Fibroblast of lung (primary cell): ENCODE data around the gene SEMA4B. TPM values are rescaled to one million over a fixed set of nuclear protein-coding genes. Genes with fewer than 3 reads are reported as not detected.

Source experiments
- DNase-seq, 2 donors: peaks; one replicate each; pipeline versions ENCODE4 v3.0.0 to v3.0.0-alpha.2; 2010; ENCODE audit warnings: low read depth in 2 of 2
- H2AFZ ChIP-seq: 2 replicates; pipeline ENCODE4 v1.5.1; 2012; ENCODE audit warnings: low read length, control low read depth, inconsistent platforms
- H3K27ac ChIP-seq: 2 replicates; pipeline ENCODE4 v1.5.1; 2011; ENCODE audit warnings: low read length, control low read depth; ENCODE audit not compliant: insufficient read depth
- H3K27me3 ChIP-seq: 2 replicates; pipeline ENCODE4 v1.5.1; 2011; ENCODE audit warnings: mild to moderate bottlenecking, low read length; ENCODE audit not compliant: control insufficient read depth, insufficient read depth
- H3K36me3 ChIP-seq: 2 replicates; pipeline ENCODE4 v1.5.1; 2011; ENCODE audit warnings: low read length; ENCODE audit not compliant: control insufficient read depth, insufficient read depth
- H3K4me1 ChIP-seq: 2 replicates; pipeline ENCODE4 v1.5.1; 2011; ENCODE audit warnings: low read length; ENCODE audit not compliant: control insufficient read depth, insufficient read depth; ENCODE audit errors: extremely low read depth
- H3K4me2 ChIP-seq: 2 replicates; pipeline ENCODE4 v1.5.1; 2011; ENCODE audit warnings: low read length, control low read depth; ENCODE audit not compliant: insufficient read depth; ENCODE audit errors: extremely low read depth
- H3K4me3 ChIP-seq, 4 experiments: fragments of 200-600 bp in 1 of 4; sonication (generic) in 1 of 4; replicated peaks in 1 of 4; 2 replicates each; pipeline ENCODE4 v1.5.1; 2011 to 2016; ENCODE audit warnings: low read length in 4 of 4, low read depth in 3 of 4, mild to moderate bottlenecking in 3 of 4, control low read depth in 2 of 4, inconsistent platforms in 1 of 4, mixed read lengths in 1 of 4; ENCODE audit not compliant: insufficient read depth in 1 of 4; ENCODE audit errors: control extremely low read depth in 1 of 4
- H3K79me2 ChIP-seq: 2 replicates; pipeline ENCODE4 v1.5.1; 2012; ENCODE audit warnings: mild to moderate bottlenecking, low read length, inconsistent platforms; ENCODE audit not compliant: control insufficient read depth, insufficient read depth
- H3K9ac ChIP-seq: 2 replicates; pipeline ENCODE4 v1.5.1; 2011; ENCODE audit warnings: mild to moderate bottlenecking, low read length, control low read depth; ENCODE audit not compliant: insufficient read depth
- H3K9me3 ChIP-seq: 2 replicates; pipeline ENCODE4 v1.5.1; 2012; ENCODE audit warnings: low read depth, low read length; ENCODE audit not compliant: control insufficient read depth, insufficient read depth
- H4K20me1 ChIP-seq: 2 replicates; pipeline ENCODE4 v1.5.1; 2011; ENCODE audit warnings: low read length; ENCODE audit not compliant: control insufficient read depth, insufficient read depth; ENCODE audit errors: extremely low read depth
- EZH2 ChIP-seq: IDR thresholded peaks from 2 replicates; pipeline ENCODE4 v1.5.1; 2012; ENCODE audit warnings: low read length, control low read depth, mild to moderate bottlenecking; ENCODE audit errors: missing control alignments
- polyA plus RNA-seq, 2 donors: library from polyadenylated mRNA; depleted of rRNA in 1 of 2; stranded (reverse) in 1 of 2; unstranded in 1 of 2; fragments of >200 nt; gene quantifications; 2 replicates each; pipeline ENCODE4 v1.2.1, GENCODE V29; 2011 to 2012; ENCODE audit warnings: missing spikeins in 1 of 2
- total RNA-seq: library from RNA; depleted of rRNA; stranded (reverse); fragments of >200 nt; gene quantifications from 2 replicates; pipeline ENCODE4 v1.2.1, GENCODE V29; 2014
- TF ChIP-seq, protein P1 (sequence below), 2 donors: IDR thresholded peaks in 1 of 2; conservative IDR thresholded peaks in 1 of 2; 1 replicate in 1 of 2; 2 replicates in 1 of 2; pipeline ENCODE4 v1.5.1; 2011 to 2012; ENCODE audit warnings: low read length in 2 of 2, control low read depth in 1 of 2, inconsistent platforms in 1 of 2, low read depth in 1 of 2, mild to moderate bottlenecking in 1 of 2

The SEMA4B gene
- total and polyA plus RNA-seq, 2 donors (not counting 1 experiment from before 2014, with no cell fraction given), result 12.8 to 30.4 TPM

DNA sequence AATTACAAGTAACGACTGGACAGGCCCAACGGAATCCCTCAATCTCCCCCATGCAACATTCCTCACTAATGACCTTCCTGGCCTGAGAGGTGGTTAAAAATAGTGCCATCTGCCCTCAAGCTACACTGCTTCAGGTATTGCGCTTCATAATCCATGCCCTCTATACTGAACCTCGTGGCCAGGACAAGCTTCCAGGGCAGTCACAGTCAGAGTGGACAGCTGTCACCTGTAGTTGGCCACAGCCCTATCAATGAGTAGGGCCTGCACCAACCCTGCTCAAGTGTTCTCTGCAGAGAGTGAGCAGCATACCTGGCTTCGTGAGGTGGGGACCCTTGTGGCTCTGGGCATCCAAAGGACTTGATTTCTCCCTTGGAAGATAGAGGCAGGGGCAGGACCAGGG is 46.9 kb upstream of the SEMA4B start:
- DNase-seq, result no peak
- H3K4me2 ChIP-seq, result no peak overlapping the region
- no peak overlapping the region for H3K9ac ChIP-seq
- no peak overlapping the region for H3K4me3 ChIP-seq
- no peaks in the 10 kb centered on the region for H3K9me3 ChIP-seq
- no peaks in the 10 kb centered on the region for H3K27me3 ChIP-seq
- TF ChIP-seq, protein P1, sequence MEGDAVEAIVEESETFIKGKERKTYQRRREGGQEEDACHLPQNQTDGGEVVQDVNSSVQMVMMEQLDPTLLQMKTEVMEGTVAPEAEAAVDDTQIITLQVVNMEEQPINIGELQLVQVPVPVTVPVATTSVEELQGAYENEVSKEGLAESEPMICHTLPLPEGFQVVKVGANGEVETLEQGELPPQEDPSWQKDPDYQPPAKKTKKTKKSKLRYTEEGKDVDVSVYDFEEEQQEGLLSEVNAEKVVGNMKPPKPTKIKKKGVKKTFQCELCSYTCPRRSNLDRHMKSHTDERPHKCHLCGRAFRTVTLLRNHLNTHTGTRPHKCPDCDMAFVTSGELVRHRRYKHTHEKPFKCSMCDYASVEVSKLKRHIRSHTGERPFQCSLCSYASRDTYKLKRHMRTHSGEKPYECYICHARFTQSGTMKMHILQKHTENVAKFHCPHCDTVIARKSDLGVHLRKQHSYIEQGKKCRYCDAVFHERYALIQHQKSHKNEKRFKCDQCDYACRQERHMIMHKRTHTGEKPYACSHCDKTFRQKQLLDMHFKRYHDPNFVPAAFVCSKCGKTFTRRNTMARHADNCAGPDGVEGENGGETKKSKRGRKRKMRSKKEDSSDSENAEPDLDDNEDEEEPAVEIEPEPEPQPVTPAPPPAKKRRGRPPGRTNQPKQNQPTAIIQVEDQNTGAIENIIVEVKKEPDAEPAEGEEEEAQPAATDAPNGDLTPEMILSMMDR (conservative IDR thresholded peaks at IDR 0.05 in 1 of 2, IDR thresholded peaks at IDR 0.05 in 1 of 2; ENCODE audit: low read depth in 1 of 2, low read length in 2 of 2), result no peak
- TF ChIP-seq EZH2, result no peak
- H4K20me1 ChIP-seq, result no peaks in the 10 kb centered on the region
- H2AFZ ChIP-seq, result no peak overlapping the region
- H3K79me2 ChIP-seq, result no peaks in the 10 kb centered on the region
- no peak overlapping the region for H3K27ac ChIP-seq
- H3K36me3 ChIP-seq, result no peaks in the 10 kb centered on the region
- peaks cover 15% of the 10 kb centered on the region for H3K4me1 ChIP-seq

GRCh38 chr15:90154861-90155626 is 46.1 kb upstream of the SEMA4B start:
- H3K4me1 ChIP-seq, result peaks cover 15% of the 10 kb centered on the region
- H3K4me3 ChIP-seq, result no peak overlapping the region
- no peak overlapping the region for H3K27ac ChIP-seq
- H2AFZ ChIP-seq, result no peak overlapping the region
- peak overlapping the region; percentile 51 for H3K4me2 ChIP-seq
- peak; percentile 82 to 89 for DNase-seq
- no peaks in the 10 kb centered on the region for H3K9me3 ChIP-seq
- H4K20me1 ChIP-seq, result no peaks in the 10 kb centered on the region
- TF ChIP-seq, protein P1 (conservative IDR thresholded peaks at IDR 0.05 in 1 of 2, IDR thresholded peaks at IDR 0.05 in 1 of 2; ENCODE audit: low read depth in 1 of 2, low read length in 2 of 2), result no peak
- TF ChIP-seq EZH2, result no peak
- no peaks in the 10 kb centered on the region for H3K27me3 ChIP-seq
- H3K9ac ChIP-seq, result no peak overlapping the region
- H3K36me3 ChIP-seq, result no peaks in the 10 kb centered on the region
- no peaks in the 10 kb centered on the region for H3K79me2 ChIP-seq

- no peaks in the 10 kb centered on the region for H3K9me3 ChIP-seq
- no peak overlapping the region for H3K9ac ChIP-seq
- H3K27ac ChIP-seq, result no peak overlapping the region
- no peaks in the 10 kb centered on the region for H3K27me3 ChIP-seq
- H3K4me1 ChIP-seq, result peaks cover 15% of the 10 kb centered on the region
- H4K20me1 ChIP-seq, result no peaks in the 10 kb centered on the region
- H3K79me2 ChIP-seq, result no peaks in the 10 kb centered on the region
- H3K4me2 ChIP-seq, result no peak overlapping the region
- no peak overlapping the region for H3K4me3 ChIP-seq
- TF ChIP-seq EZH2, result no peak
- TF ChIP-seq, protein P1 (conservative IDR thresholded peaks at IDR 0.05 in 1 of 2, IDR thresholded peaks at IDR 0.05 in 1 of 2; ENCODE audit: low read depth in 1 of 2, low read length in 2 of 2), result no peak
- DNase-seq, result no peak
- no peak overlapping the region for H2AFZ ChIP-seq
- no peaks in the 10 kb centered on the region for H3K36me3 ChIP-seq
These were observed 41.9 kb upstream of the SEMA4B start for GRCh38 chr15:90159213-90159612.
